GM19395 (cell line): ENCODE data around the gene AP2A2.

Experiments
- ATAC-seq: cut with Tn5 transposase; IDR thresholded peaks from one replicate; pipeline ENCODE4 v1.9.1; 2021; ENCODE audit warnings: mild to moderate bottlenecking, moderate library complexity; ENCODE audit not compliant: unreplicated experiment

Gene AP2A2

DNA sequence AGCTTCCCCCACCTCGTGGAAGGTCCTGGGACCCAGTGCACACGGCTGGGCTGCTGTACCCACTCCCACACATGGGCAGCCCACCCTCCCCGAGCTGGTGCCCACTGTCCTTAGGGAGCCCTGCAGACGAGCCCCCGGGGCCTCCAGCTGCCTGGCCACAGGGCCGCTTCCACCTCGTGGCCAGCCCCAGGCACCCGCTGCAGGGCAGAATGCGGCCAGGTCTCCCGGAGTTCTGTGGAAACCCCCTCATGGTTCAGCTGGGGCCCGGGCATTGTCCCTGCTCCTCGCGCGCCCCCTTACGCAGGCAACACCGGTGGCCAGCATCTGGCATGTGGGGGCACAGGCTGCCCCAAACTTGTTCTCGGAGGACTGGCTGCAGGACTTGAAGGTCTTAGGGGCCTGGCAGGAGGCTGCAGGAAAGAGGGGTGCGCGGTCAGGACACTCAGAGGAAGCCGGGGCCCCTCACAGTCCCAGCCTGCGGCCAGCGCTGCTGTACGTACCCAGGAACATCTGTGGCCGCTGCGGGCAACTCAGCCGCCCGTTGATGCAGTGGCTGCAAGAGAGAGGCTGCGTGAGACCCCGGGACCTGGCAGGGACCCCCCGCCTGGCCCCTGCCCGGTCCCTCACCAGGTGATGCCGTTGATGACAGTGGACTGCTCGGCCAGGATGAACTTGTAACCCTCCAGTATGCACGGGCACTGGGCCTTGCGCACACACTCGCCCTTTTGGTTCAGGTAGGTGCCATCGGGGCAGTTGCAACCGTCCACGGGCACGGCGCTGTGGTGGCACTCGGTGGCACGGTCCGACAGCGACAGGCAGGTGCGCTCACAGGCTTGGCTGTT is 101.2 kb downstream of the AP2A2 start:
- no peak for ATAC-seq

GRCh38 chr11:1027483-1028290 is 102.0 kb downstream of the AP2A2 start:
- ATAC-seq = no peak

- no peak for ATAC-seq
Observed at GRCh38 chr11:1028291-1028540, 102.5 kb downstream of the AP2A2 start.

DNA sequence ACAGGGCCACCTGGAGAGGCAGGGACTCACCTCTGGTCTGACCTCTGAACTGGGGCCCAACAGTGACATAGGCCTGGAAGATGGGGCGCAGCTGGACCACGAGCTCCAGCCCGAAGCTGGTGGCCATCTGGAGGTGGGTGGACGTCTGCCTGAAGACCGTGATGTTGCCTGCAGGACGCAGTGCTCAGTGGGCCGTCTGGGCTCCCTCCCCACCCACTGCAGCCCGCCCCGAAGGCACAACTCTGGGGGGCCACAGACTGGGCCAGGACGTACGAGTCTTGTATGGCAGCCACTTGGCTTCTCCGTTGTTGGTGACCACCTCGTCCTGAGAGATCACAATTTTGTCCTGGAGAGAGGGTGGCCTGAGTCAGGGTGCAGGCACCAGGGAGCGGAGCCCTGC is 102.9 kb downstream of the AP2A2 start:
- ATAC-seq = no peak

- ATAC-seq = no peak
Observed at GRCh38 chr11:1029051-1029450, 103.4 kb downstream of the AP2A2 start.

- ATAC-seq = no peak
Observed at GRCh38 chr11:1029654-1030053, 104.0 kb downstream of the AP2A2 start.

GRCh38 chr11:1030086-1030485 is 104.4 kb downstream of the AP2A2 start:
- no peak for ATAC-seq

DNA sequence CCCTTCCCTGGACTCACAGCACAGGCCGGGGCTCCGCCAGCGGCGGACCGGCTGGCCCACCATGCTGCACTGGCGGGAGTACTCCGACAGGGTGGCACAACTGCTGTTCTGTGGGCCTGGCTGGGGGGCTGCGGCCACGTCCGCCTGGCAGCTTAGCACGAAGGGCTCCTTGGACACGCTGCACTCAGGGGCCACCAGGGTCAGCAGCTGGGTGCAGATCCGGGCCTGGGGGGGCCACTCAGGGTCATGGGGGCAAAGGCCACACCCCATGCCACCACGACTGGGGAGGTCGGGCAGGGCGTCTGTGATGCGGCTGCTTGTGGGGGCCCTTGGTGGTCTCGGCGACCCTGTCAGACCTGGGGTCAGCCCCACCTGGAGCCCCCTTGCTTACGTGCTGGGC is 104.9 kb downstream of the AP2A2 start:
- ATAC-seq = no peak

DNA sequence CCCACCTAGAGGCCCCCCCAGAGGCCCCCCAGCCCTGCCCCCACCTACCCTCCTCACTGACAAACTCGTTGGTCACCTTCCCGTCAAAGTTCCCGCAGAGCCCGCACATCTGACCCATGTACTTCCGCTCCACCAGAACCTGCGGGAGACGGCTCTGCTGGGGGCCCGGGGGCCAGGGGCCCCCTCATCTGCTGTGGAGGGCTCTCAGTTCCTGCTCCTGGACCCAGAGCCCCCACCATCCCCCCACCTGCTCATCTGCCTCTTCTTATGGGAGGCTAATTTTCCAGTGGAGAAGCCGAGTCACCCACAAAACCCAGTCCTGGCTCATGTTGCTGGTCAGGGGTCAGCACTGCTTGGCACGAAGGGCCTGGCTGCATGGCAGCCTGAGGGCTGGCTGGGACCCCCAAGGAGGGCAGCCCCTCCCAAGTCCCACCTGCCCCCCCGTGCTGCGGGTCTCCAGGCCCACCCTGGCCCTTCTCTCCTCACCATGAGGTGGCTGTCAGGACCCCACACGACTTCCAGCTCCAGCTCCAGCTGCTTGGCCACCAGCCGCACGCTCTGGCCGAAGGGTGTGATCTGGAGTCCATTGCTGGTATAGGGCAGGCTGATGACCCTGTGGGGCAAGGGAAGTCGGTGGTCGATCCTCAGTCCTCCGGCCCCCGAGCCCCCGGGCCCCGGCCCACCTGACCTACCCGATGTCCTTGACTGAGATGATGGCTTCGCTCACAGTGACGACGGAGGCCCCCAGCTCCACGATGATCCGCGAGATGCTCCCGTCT is 105.6 kb downstream of the AP2A2 start:
- no peak for ATAC-seq

DNA sequence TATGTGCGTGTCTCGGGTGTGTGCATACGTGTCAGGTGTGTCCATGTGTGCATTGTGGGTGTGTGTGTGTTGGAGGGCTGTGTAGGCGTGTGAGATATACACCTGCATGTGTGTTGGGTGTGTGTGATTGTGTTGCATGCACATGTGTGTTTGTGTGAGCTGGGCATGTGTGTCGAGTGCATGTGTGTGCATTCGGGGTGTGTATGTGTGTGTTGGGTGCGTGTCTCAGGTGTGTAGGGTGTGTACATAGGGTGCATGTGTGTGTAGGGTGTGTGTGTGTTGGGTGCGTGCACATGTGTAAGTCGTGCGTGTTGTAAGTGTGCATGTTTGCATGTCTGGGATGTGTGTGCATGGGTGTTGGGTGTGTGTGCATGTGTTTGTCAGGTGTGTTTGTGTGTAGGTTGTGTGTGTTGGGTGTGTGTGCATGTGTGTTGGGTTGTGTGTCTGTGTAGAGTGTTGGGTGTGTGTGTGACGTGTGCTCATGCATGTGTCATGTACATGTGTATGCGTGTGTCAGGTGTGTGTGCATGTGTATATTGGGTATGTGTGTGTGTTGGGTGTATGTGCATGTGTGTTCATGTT is 106.7 kb downstream of the AP2A2 start:
- no peak for ATAC-seq

DNA sequence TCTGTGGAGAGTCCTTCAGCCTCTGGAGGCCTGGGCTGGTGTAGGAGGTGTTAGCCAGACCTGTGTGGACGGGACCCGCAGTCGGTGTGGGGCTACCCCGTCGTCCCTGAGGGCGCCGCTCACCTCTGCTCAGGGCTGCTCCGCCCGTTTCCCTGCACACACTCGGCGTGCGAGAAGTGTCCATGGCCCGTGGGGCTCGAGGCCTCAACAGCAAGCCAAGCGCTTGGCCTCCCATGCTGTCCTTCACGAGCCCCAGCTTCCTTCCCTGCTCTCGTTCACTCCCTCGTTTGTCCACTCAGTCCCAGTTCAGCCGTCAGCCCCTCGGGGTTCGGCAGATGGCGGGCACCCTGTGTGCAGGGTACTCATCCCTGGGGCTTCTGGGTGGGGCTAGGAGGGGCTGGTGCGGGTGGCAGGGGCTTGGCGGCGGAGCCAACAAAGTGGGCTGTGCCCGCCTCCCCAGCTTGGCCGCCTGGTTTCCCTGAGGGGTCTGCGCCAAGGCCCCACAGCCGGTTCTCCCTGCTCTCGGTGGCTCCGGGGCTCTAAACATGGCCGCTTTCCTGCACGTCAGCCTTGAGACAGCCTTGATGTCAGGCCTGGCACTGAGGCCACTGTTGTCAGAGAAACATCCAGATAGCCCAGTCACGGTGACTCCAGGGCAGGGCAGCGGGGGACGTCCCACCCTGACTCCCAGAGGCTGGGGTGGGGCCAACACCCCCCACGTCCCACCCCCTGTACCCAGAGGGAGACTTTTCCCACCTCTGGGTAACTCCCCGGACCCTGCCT is 107.5 kb downstream of the AP2A2 start:
- ATAC-seq = no peak

DNA sequence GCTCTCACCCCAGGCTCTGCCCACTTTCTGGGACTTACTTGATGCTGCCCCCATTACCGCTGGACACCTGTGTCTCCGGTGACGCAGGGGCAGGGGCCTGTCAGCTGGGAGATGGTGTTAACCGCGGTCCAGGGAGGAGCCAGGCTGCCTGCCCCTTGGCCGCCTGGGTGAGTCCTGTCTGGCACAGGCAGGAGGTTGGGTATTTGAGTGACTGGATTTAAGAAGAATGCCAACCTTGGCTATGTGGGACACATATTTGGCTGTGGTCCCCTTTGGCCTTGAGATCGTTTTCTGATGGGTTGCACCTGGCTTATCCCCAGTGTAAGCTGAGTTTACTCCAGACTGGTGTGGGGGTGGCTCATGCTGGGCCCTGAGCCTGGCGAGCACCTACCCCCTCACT is 108.3 kb downstream of the AP2A2 start:
- no peak for ATAC-seq

DNA sequence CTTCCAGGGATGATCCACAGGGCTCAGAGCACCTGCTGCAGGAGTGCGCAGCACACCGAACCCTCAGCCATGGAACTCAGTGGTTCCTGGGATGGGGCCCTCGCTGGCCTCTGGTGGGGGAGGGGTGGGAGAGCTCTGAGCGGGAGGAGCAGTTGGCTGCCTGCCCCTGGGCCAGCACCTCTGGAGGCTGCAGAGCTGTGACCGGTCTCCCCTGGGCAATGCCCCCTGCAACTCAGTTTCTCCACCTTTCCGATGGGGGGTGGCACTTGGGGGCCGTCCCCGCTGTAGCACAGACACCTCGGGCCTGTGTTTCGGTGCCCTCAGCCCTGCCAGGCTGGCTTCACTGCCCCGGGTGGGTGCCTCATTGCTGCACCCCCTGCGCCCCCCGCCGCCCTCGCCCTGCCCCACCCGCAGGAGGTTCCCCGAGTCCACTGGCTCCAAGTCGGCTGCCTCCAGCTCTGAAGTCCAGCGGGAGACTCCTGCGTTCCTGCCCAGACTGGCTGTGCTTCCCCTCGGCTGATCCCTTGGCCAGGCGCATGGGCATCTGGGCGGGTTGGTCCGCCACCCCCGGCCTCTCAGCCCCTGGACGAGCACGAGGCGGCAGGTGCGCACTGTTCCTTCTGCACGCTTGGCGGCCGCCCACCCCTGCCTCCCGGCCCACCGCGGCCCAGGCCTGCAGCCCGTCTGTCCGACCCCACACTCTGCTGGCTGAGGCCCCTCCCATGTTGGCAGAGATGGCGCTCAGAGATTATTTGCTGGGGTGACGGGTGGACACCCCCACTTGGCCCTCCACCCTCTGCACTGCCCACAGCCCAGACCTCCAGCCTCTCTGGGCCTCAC is 109.0 kb downstream of the AP2A2 start:
- ATAC-seq = no peak

DNA sequence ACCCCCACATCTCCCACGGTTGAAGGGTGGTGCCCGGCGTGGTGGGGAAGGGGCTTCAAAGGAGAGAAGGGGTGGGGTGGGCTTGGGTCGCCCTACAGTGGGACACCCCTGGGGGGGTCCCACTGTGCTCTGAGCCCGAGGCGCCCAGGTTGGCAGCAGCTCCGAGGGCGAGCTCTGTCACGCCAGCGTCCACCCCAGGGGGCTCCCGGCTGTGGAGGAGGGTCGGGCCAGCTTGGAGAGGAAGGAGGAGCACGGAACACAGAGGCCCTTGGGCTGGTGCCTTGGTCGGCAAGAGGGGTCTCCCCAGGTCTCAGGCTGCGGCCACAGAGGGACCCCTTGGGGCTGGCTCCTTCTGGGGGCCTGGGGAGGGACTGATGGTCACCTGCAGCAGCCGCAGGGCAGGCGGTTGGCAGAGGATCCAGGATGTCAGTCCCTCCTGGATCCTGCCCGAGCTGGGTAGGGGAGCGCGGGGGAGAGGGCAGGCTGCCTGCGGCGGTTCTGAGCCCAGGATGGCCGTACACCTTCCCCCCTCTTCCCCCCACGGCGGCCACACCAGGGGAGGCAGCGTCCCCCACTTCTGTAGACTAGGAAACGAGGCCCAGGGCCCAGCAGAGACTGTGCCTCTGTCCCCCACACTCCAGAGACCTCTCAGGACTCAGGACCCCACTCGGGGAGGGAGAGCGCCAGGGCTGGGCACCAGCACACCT is 110.1 kb downstream of the AP2A2 start:
- ATAC-seq = no peak

DNA sequence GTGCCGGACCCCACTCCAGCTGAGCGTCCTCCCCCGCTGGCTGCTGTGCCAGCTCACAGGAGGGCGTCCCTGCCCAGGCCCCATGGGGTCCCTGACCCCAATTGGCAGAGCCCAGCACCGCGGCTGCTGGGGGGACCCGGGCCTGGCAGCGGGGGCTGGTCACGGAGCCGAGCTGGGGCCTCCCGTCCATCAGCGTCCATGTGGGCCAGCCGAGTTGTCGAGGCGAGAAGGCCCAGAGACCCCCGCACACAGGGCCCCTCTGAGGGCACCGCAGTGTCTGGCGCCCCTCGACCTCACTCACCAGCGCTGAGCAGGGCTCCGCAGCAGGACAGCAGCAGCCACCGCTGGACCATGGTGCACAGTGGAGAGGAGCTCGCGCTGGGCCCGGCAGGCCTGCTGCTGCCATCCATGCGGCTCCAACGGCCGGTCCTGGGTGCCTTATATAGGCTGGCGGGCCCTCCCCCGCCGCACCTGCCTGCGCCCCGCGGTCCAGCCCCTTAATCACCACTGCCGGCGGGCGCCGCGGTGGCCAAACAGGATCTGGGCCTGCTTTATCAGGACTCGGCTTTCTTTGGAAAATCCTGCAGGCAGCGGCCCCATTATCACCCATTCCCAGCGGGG is 110.7 kb downstream of the AP2A2 start, which contains the start of gene MUC6:
TSS of gene MUC6 (minus strand) at position 416 of the 621 bp plus-strand sequence. CDS start at position 353, 63 bp downstream.
- ATAC-seq = no peak

DNA sequence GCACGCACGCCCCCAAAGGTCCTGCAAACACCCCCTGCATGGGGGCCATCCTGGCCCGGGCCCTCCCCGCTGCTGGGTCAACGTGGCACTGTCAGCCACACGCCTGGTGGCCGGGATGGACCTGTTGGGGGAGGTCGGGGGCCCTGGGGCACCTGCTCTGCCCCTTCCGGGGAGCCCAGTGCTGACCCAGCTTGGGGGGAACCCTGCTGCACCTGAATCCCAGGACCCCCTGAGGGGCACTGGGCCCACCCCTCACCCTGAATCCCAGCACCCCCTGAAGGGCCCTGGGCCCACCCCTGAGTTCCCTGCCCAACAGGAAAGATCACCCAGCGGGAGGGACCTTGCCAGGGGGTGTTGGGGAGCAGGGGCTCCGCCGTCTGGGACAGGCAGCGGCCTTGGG is 111.3 kb downstream of the AP2A2 start:
- ATAC-seq = no peak

GRCh38 chr11:1037506-1038055 is 111.9 kb downstream of the AP2A2 start:
- no peak for ATAC-seq

GRCh38 chr11:1038361-1038760 is 112.7 kb downstream of the AP2A2 start:
- ATAC-seq = no peak
